ENCODE results near the gene MAFF.
"Not testable (repeated sequence)": the region's sequence is repeated elsewhere in the genome, so short reads cannot be mapped to it uniquely, and the experiment has no call there.

Gene MAFF

DNA sequence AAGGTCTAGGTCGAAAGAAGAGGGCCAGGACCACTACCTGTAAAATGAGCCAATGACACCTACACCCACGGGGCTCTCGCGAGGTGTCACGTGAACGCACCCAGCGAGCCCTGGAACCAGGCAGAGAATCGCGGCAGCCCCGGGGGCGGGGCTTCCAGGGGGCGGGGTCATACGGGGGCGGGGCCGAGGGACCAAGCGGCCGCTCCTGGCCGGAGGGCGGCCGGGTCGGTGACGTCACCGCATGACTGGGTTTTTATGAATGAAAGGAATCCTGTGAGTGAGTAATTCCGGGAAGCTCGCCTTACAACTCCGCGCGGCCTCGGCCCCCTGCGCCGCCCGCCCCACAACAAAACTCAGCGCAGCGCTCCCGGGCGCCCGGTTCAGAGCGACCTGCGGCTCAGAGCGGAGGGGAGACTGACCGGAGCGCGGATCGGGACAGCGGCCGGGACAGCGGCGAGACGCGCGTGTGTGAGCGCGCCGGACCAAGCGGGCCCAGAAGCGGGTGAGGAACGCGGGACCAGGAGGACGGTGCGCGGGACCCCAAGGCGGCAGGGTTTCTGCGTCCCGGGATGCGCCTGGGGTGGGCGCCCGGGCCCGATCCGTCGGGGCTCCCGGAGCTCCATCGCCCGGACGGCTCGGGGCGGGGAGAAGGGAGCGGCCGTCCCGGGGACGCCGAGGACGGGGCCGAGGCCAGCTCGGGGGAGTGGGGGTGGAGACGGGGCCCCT lies at the start of gene MAFF:
Gene MAFF (plus strand): TSS at position 284 of the 726 bp plus-strand sequence. CDS start 11,860 bp downstream, outside the sequence.
- DNase-seq: peak; percentile 94 to 96

DNA sequence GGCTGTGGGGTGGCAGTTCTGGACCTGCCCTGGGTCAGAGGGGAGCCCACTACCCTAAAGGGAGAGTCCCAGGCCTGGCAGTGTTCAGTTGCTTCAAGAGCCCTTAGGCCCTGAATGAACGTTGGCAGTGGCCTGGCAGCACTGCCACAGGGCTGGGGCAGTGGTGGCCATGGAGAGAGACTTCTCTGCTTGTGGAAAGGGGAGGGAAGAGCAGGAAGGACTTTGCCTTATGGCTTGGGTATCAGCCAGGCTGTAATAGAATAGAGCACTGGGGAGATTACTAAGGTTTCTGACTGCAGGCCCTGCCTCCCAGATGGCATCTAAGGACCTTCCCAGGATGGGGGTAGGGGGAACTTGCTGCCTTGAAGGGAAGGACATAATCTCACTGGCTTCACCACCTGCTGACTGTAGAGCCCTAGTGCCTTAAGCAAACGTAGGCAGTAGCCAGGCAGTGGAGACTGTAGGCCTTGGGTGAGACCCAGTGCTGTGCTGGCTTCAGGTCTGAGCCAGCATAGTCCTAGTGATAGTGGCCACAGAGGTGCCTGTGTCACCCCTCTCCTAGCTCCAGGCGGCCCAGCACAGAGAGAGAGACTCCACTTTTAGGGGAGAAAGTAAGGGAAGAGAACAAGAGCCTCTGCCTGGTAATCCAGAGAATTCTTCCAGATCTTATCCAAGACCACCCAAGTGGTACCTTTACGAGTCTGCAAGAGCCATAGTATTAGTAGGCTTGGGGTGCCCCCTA lies 47.8 kb upstream of the MAFF start:
- DNase-seq: no peak

DNA sequence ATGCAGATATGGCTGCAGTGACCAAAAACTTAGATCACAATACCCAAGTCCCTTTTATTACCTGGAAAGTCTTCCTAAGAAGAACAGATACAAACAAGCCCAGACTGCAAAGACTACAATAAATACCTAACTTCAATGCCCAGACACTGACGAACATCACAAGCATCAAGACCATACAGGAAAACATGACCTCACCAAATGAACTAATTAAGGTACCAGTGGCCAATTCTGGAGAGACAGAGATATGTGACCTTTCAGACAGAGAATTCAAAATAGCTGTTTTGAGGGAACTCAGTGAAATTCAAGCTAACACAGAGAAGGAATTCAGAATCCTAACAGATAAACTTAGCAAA lies 47.3 kb upstream of the MAFF start:
- DNase-seq: not testable (repeated sequence)

DNA sequence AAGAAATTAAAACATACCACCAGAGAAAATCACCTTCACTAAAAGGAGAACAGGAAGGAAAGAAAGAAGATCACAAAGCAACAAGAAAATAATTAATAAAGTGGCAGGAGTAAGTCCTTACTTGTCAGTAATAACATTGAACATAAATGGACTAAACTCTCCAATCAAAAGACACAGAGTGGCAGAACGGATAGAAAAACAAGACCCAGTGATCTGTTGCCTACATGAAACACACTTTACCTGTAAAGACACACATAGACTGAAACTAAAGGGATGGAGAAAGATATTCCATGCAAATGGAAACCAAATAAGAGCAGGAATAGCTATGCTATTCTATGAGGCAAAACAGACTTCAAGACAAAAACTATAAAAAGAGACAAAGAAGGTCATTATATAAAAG lies 46.1 kb upstream of the MAFF start:
- DNase-seq: no peak

DNA sequence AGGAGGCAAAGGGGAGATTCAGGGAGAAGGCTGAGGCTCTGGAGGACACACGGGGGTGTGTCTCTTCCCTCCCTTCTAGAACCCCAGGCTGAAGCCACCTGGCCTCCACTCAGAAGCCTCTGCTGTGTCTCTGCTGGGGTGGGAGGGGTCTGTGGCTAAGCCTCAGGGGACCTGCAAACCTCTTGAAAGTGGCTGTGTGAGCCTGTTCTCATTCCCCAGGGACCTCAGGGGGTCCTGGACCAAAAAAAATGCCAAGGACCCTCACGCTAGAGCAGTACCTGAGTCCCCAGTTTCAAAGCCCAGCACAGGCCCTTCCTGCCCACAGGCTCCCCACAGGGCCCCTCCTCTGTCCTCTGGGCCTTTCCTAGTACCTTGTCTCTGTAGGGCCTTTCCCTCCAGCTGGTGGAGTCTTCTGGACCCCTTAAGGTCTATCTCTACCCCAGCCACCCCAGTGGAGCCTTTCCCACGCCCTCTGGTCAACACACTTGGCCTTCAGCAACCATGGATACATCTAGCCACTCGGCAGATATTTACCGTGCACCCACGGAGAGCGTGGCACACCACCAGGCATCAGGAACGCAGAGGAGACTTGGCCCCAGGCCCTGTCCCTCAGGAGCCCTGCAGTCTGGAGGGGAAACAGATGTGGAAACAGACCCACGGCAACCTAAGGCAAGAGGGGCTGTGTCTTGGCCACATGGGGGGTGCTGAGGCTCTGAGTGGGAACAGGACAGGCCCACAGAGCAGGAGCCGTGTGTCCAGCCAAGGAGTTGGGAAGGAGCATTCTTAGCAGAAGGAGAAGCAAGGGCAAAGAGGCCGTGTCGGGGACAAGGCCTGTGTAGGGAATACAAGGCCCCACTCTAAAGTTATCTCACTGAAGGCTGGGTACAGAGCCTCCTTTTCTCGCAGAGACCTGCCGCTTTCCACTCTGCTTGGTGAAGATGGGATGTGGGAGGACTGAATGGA lies 38.6 kb upstream of the MAFF start:
- no peak for DNase-seq

DNA sequence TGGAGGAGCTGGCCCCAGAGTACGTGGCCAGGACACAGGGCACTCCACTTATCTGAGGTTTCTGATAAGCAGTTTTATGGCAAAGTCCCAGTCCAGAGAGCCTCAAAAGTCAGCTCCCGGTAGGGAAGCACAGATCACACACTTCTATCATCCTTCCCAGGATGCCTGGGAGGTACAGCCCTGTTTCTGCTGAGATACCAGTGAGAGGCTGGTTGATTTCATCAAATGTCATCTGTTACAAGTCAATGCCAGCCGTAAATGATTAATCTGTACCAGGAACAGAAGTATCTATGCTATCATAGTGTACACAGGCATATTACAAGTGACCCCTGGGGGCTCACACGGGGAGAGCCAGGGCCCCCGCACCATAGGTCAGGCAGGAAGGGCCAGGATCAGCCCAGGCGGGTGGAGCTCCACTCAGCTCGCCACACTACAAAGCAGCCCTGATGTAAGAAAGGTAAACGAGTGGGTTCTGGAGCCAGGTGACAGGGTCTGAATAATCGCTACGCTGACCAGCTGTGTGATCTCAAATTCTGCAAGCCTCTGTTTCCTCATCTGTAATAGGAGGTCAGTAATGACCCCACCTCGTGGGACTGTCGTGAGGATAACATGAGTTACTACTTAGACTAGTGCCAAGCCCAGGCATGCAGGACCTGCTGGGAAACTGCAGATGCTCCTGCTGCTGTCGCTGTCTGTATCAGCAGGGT lies 37.8 kb upstream of the MAFF start:
- DNase-seq: no peak

DNA sequence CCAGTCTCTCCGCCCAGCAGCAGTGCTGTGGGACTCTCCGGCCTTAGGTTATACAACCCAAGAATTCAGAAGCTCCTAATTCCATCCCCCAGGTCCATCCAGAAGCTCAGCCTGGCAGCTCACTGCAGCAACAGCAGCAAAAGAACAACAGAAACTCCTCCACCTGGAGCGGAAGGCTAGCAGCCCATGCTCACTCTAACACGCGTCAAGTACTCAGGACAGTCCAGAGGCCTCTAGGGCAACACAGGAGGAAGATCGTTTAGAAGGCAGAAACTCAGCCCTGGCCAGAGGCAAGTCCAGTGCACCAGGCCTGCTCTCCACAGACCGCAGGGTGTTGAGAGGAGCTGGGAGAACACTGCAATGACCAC lies 37.3 kb upstream of the MAFF start:
- DNase-seq: no peak

DNA sequence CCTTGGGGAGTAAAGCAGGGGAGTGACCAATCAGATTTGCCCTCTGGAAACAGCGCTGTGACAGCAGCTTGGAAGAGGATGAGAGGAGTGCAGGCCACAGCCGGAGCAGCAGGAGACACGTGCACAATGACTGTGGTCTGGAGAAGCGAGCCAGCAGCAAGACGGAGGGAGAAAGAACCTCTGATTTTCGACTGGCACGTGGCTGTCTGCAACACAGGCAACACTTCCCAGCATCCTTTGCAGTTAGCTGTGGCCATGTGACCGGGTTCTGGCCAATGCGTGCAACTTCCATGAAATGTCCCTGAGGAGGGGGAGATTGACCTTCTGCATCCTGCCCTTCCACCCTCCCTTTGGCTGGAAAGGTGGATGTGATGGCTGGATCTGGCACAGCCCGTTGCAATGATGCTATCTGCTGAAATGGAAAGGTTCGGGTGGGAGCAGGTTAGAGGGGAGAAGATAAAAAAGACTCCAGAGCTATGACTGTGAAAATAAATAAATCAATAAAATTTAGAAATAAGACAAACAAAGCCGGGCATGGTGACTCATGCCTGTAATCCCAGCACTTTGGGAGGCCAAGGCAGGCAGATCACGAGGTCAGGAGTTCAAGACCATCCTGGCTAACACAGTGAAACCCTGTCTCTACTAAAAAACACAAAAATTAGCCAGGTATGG lies 35.7 kb upstream of the MAFF start:
- no peak for DNase-seq

DNA sequence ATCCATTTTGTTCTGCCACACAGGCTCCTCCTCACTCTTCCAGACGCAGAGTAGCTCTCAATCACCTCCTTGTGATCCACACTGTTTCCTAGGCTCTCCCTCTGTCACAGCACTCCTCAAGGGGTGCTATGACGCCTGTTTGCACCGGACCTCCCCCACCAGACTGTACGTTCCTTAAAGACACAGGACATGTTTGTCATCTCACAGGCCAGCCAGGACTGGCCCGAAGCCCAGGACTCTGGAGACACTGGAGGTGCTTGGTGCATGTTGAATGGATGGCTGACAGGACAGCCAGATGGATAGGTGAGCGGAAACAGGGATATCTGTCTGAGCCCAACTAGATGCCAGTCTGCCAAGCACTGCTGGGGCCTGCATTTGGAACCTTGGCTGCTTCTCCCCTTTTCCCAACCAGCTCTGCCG lies 33.8 kb upstream of the MAFF start:
- no peak for DNase-seq

DNA sequence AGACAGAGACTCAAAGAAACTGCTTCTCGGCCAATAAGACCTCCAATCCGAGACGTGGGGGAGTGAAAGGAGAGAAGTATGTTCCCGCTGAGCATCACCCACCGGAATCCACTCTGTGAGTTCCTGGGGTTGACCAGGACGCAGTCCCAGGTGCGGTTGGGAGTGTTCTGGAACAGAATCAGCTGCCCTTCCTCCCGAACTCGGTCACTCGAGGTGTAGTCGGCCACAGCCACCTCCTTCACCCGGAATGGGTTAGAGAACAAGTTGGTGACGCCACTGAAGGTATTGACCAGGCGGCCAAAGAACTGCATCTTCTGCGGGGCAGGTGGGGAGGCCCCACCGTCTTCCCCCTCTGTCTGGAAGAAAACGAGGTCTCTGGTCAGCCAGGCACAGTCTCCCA lies 32.7 kb upstream of the MAFF start:
- DNase-seq: no peak

DNA sequence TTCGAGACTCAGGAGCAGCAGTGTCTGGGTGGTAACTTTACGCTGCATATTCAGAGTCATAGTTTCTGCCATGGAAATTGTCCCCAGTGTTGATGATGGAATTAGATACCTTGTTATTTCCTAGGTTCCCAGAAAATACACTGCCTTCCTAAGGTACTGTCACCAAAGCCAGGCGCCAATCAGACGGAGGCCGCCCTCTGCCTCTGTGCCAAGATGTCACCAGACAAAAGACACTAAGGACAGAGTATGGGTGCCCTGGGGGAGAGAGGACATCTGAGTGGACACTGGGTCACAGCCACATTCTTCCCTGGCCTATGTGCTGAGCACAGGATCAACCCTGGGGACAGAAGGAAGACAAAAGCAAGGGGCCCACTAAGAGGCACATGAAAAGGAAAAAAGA lies 31.3 kb upstream of the MAFF start:
- DNase-seq: no peak

DNA sequence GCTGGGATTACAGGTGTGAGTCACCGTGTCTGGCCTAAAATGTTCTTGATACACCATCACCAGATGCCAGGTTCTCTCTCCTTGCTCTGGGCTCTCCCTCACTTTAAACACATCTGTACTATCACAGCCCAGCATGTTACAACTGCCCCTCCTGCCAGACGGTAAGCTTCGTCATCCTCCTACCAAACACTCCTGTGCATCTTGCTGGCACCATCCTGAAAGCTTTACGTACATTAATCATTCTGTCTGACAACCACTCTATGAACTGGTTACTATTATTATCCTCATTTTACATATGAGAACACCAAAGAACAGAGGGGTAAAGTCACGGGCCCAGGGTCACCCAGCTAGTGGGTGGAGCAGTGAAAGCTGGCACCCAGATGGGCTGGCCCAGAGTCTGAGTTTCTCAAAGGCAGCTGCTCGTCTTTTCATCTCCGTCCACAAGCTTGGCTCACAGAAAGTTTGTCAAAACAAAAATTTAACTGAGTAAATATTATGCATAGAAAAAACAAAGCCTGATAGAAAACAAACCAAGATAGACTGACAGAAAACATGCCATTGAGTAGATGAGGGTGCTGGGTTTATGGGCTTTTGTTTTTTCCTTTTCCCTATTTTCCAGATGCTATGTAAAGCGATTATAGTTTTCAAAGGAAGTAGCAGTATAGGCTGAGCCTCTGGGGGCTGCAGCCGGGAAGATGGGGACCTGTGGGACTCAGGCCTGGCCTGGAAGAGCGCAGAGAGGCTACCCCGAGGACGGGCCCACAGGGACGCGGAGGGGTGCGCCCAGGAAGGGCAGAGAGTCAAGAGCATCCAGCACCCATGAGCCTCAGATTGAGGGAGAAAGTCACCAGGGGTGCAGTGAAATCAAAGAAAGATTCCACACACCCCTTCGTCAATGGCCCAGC lies 29.6 kb upstream of the MAFF start:
- DNase-seq: no peak

DNA sequence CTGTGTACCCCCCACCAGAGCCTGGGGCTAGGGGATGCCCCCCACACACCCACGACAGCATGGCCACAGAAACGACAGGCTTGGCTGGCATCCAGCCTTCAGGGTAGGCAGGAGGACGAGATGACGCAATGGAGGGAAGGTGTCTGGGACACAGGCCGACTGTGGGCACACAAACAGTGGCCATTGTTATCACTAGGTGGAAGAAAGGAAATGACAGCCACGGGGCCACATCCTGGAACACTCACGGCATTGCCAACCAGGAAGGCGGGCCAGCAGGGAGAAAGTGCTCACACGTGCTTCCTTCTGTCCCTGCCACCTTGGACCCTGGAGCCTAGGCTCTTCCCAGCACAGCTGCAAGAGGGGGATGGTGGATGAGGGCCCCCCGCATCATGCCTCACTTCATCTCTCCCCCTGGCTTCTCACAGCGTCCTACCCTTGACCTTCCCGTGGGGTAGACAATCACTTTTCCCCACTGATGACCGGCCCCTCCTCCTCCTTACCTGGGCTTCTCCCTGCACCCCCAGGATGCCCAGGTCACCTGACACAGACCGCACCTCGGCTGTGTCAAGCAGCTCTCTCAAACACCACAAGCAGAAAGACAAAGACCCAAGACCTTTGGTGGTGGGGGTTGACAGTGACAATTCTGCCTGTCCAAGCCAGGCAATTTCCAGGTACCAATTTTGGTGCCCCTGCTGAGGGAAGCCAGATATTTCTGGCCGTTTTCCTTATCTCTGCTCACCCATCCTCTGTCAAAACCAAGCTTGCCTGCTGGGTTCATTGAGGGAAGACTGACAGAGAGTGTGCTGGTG lies 28.8 kb upstream of the MAFF start:
- no peak for DNase-seq

DNA sequence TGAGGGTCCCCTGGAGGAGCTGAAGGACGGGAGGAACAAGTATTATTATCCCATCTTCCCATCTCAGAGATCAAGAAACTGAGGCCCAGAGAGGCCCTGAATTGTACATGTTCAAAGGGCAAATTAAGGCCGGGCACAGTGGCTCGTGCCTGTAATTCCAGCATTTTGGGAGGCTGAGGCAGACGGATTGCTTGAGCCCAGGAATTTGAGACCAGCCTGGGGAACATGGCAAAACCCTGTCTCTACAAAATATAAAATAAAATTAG lies 28.2 kb upstream of the MAFF start:
- no peak for DNase-seq

DNA sequence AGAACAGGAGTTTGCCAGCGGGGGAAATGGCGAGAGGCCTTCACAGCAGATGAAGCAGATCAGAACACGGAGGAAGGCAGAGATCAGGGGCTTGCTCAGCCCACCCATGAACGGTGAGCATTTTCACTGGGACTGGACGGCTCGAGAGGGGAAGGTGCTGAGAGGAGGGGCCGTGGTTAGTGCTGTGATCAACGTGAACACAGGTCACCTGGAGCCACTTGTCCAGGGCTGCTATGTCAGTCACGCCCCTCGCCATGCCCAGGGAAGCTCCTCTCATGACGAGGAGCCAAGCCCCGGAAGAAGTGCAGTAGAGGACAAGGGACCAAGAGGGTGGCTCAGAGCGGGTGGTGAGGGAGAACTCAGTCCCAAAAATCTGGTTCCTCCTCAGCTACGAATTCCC lies 27.2 kb upstream of the MAFF start:
- DNase-seq: no peak

DNA sequence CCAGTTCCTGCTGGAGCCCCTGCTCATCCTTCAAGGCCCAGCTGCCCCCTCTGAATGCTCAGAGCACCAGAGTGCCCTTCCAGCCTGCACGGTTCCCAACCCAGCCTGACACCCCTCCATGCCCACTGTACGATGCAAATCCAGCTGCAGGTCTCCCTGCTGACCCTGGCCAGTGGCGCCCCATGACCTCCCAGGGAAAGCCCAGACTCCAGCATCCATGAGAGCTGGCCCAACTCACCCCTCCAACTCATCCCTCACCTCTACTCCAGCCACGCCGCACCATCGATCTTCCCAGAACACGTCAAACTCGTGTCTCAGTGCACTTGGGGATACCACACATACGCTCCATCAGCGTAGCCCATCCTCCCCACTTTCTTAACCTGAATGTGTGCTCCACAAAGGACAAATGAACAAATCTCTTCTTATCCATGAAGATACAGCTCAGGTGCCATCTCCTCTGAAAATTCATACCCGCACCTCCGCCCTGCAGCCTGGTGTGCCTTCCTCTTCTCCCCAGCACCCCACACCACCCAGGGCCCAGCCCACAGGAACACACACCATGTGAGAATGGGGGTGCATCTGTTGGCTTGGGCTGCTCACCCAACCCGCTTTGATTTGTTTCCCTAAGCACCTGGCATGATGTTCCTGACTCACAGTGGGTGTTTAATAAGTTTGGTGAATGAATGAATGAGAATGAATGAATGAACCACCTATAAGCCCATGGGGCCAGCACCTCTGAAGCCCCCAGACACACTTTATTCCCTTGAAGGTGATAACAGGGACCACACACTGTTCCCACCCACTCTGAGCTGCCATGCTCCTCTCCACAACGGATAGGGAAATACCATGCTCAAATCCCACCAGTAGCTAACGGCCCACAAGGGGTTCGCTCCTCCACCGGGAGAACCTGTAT lies 26.3 kb upstream of the MAFF start:
- DNase-seq: no peak

DNA sequence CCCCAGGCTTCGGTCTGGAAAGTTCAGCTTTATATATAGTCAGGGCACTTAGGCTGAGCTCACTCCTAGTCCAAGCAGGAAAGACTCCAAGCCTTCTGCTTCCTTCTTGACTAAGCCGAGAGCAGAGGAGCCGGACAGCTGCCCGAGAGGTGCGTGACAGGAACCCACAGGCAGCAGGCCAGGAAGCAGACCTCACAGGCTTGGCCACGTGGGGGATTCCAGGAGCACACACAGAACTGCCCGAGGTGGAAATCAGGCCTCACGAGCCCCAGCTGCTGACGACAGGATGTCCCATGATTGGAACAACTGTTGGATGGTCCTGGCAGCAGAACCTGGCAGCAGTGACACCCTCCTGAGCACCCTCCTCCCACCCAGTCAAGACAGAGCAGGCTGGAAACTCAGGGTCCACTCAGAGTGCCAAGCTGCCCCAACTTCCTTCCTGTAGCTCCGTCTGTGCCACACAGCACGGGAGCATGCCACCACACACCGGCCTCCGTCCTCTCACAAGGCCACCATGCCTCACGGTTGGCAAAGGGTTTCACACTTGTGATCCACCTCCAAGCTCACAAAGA lies 25.5 kb upstream of the MAFF start:
- peak; percentile 33 to 57 for DNase-seq

DNA sequence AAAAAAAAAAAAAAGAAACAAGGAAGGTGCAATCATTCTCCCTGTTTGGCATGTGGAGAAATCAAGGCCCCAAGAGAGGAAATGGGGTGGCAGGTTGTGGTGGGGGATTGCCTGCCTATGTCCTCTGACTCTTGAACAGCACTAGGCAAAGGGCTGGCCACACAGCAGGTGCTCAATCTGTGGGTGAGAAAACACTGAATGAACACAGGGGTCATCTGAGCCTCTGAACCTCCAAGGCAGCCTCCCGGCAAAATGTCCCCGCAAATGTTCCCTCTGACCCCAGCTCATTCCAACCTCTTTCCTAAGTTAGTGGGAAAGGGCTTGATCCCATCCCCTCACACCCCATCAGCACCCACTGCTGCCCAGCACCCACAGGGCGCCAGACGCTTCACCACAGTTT lies 24.8 kb upstream of the MAFF start:
- DNase-seq: no peak

DNA sequence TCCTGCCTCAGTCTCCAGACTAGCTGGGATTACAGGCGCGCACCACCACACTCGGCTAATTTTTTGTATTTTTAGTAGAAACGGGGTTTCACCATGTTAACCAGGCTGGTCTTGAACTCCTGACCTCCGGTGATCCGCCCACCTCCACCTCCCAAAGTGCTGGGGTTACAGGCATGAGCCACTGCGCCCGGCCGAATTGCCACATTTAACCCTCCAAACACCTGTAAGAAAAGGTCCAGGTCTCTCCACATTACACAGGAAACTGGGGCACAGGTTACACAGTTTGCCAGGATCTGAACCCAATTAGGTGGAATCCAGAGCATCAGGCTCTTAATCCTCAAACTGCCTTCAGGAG lies 24.2 kb upstream of the MAFF start:
- DNase-seq: not testable (repeated sequence)
